Fibroblast of lung (primary cell): Measurements from ENCODE around the gene MLLT10.

Experiments used
- EZH2 ChIP-seq: IDR thresholded peaks from 2 replicates; pipeline ENCODE4 v1.5.1; 2012; ENCODE audit warnings: low read length, control low read depth, mild to moderate bottlenecking; ENCODE audit errors: missing control alignments
- TF ChIP-seq, protein P1 (sequence below), 2 donors: IDR thresholded peaks in 1 of 2; conservative IDR thresholded peaks in 1 of 2; 1 replicate in 1 of 2; 2 replicates in 1 of 2; pipeline ENCODE4 v1.5.1; 2011 to 2012; ENCODE audit warnings: low read length in 2 of 2, control low read depth in 1 of 2, inconsistent platforms in 1 of 2, low read depth in 1 of 2, mild to moderate bottlenecking in 1 of 2

DNA sequence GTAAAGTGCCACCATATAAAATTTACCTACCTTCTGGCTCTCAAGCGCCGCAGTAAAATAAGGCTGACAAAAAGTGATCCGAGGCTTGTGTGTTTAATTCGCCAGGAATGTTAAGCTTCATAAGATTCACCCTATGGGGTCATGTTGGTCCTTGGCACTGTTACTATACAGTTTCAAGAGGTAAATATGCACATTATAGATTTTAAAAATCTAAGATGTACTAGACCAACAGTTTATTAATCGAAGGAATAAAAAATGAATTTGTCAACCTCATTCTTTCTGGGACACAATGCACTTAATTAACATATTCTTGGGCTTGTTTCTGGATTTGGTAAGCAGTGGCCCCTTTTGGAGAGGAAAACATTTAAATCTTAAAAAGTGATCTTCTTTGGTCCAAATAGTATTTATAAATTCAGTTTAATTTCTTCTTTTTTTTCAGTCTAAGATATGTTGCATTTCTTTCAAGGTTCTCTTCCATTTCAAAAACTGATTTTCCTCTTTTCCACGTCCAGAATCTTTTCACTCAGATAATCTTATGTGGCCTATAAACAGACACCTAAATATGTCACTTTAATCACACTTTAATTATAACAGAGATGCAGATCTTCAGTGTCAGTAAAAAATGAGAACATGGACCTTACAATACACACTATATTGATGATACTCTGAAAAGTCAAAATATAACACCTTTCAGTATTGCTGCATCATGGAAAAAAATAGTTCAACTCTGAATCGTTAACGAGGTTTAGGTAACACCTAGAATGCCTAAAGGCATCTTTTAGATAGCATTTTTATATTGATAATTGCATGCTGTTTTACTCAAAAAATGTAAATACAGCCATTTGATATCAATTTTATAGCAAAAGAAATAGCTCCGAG lies 4.8 kb upstream of the MLLT10 start:
- TF ChIP-seq, protein P1, sequence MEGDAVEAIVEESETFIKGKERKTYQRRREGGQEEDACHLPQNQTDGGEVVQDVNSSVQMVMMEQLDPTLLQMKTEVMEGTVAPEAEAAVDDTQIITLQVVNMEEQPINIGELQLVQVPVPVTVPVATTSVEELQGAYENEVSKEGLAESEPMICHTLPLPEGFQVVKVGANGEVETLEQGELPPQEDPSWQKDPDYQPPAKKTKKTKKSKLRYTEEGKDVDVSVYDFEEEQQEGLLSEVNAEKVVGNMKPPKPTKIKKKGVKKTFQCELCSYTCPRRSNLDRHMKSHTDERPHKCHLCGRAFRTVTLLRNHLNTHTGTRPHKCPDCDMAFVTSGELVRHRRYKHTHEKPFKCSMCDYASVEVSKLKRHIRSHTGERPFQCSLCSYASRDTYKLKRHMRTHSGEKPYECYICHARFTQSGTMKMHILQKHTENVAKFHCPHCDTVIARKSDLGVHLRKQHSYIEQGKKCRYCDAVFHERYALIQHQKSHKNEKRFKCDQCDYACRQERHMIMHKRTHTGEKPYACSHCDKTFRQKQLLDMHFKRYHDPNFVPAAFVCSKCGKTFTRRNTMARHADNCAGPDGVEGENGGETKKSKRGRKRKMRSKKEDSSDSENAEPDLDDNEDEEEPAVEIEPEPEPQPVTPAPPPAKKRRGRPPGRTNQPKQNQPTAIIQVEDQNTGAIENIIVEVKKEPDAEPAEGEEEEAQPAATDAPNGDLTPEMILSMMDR (conservative IDR thresholded peaks at IDR 0.05 in 1 of 2, IDR thresholded peaks at IDR 0.05 in 1 of 2; ENCODE audit: low read depth in 1 of 2, low read length in 2 of 2), result no peak
- TF ChIP-seq EZH2, result no peak
